Stimulated activated naive CD8-positive, alpha-beta T cell treated with anti-CD3 and anti-CD28 coated beads, Interleukin-15, Interleukin-2, amounts not matched to agents 100 U/mL and 50 U/mL, for 24 hours (primary cell): ENCODE measurements around the gene SH3BP5.

Source experiments
- ATAC-seq: fragments of 150-1000 bp; cut with Tn5 transposase; one replicate; pipeline ENCODE4 v1.10.0; 2021
- DNase-seq: peaks from one replicate; pipeline ENCODE4 v3.0.0; 2021

The SH3BP5 gene

GRCh38 chr3:15297608-15298350 lies 34.6 kb downstream of the SH3BP5 start:
- DNase-seq (no peak), ATAC-seq (no peak)

- DNase-seq (no peak), ATAC-seq (no peak)
Measured at GRCh38 chr3:15295506-15295905, 36.9 kb downstream of the SH3BP5 start.

- DNase-seq (no peak), ATAC-seq (no peak)
Measured at GRCh38 chr3:15294929-15295328, 37.5 kb downstream of the SH3BP5 start.

GRCh38 chr3:15292765-15293522 lies 39.4 kb downstream of the SH3BP5 start:
- ATAC-seq = no peak

GRCh38 chr3:15291589-15292541 lies 40.5 kb downstream of the SH3BP5 start:
- ATAC-seq (peak; percentile 95), DNase-seq (peak; percentile 69)

More at GRCh38 chr3:15292765-15293522, 39.4 kb downstream of the SH3BP5 start:
- DNase-seq = no peak

- ATAC-seq = no peak
- DNase-seq = no peak
Measured at GRCh38 chr3:15290736-15291135, 41.6 kb downstream of the SH3BP5 start.

- DNase-seq = no peak
- no peak for ATAC-seq
Measured at GRCh38 chr3:15289661-15290060, 42.7 kb downstream of the SH3BP5 start.

- ATAC-seq = no peak
- DNase-seq = no peak
Measured at GRCh38 chr3:15288331-15289035, 43.9 kb downstream of the SH3BP5 start.

GRCh38 chr3:15287565-15288330 lies 44.6 kb downstream of the SH3BP5 start:
- ATAC-seq = no peak
- DNase-seq = no peak

GRCh38 chr3:15286022-15286421 lies 46.4 kb downstream of the SH3BP5 start:
- no peak for DNase-seq
- no peak for ATAC-seq

- DNase-seq = no peak
- no peak for ATAC-seq
Measured at GRCh38 chr3:15284121-15284889, 48.1 kb downstream of the SH3BP5 start.

- ATAC-seq = no peak
- no peak for DNase-seq
Measured at GRCh38 chr3:15283702-15284101, 48.7 kb downstream of the SH3BP5 start.

GRCh38 chr3:15281817-15282216 lies 50.6 kb downstream of the SH3BP5 start:
- no peak for DNase-seq
- no peak for ATAC-seq

- no peak for ATAC-seq
Measured at GRCh38 chr3:15280853-15281532, 51.4 kb downstream of the SH3BP5 start.

GRCh38 chr3:15279671-15280402 lies 52.5 kb downstream of the SH3BP5 start:
- peak; percentile 26 for ATAC-seq

More at GRCh38 chr3:15280853-15281532, 51.4 kb downstream of the SH3BP5 start:
- no peak for DNase-seq

GRCh38 chr3:15279205-15279604 lies 53.2 kb downstream of the SH3BP5 start:
- no peak for ATAC-seq
- no peak for DNase-seq

More at GRCh38 chr3:15279671-15280402, 52.5 kb downstream of the SH3BP5 start:
- DNase-seq = no peak

GRCh38 chr3:15277861-15278500 lies 54.4 kb downstream of the SH3BP5 start:
- no peak for DNase-seq
- ATAC-seq = no peak

GRCh38 chr3:15276028-15276724 lies 56.2 kb downstream of the SH3BP5 start:
- ATAC-seq (no peak), DNase-seq (no peak)
